Measurements from ENCODE around the gene RPL36. TPM values are rescaled to one million over a fixed set of nuclear protein-coding genes. Genes with fewer than 3 reads are reported as not detected.

RPL36 gene
- total and polyA plus RNA-seq, 2 of the 8 experiments (the other 6 are each of a cell fraction or from before 2014, with no cell fraction given), result 951 to 1,075 TPM

- ChIA-PET CTCF (ENCODE audit: partially characterized antibody) (interaction anchor here (0.9 to 5.4 kb wide), 5 partner anchors 10 to 41 kb away, joined by 3 to 23 read pairs (median 3); partner anchors contain the start of gene RPL36), POLR2A (ENCODE audit: partially characterized antibody) (interaction anchor here (0.6 to 22.4 kb wide), 6 partner anchors 10 to 192 kb away, joined by 3 to 620 read pairs (median 6); partner anchors contain the start of genes CATSPERD, LONP1, PRR22 and RPL36)
- Histone ChIP-seq H3K18ac (ENCODE audit: extremely low read depth, low read length) (no peak overlapping the region), H3K23me2 (ENCODE audit: low read depth, low read length) (no peaks in the 10 kb centered on the region), H3K4me1 (replicated peaks in 1 of 4; ENCODE audit: control insufficient read depth in 3 of 4, insufficient read depth in 4 of 4, low read length in 3 of 4) (no peaks in the 10 kb centered on the region), H3K14ac (ENCODE audit: insufficient read length) (no peak overlapping the region), H3K9ac (replicated peaks in 1 of 4; ENCODE audit: extremely low read depth in 1 of 4, low read depth in 3 of 4, low read length in 3 of 4) (no peak overlapping the region), H3K27me3 (replicated peaks in 1 of 4; ENCODE audit: control insufficient read depth in 3 of 4, extremely low read depth in 1 of 4, insufficient read depth in 3 of 4, low read length in 3 of 4) (no peaks in the 10 kb centered on the region), H4K5ac (ENCODE audit: insufficient read length, low read depth, low read length) (no peak overlapping the region), H4K91ac (replicated peaks; ENCODE audit: insufficient read length, low read length) (no peak overlapping the region), H3K4ac (replicated peaks; ENCODE audit: insufficient read length, low read depth, low read length) (no peak overlapping the region), H3K9me3 (ENCODE audit: insufficient read depth in 2 of 2, low read depth in 1 of 2, low read length in 1 of 2) (peaks cover 0 to 5% of the 10 kb centered on the region in 2 experiments; a peak in 1 of 4 replicates), H3K27ac (ENCODE audit: low read depth, low read length) (no peak overlapping the region), H3K56ac (replicated peaks; ENCODE audit: insufficient read length, low read depth, low read length) (no peak overlapping the region), H4K20me1 (replicated peaks in 1 of 2; ENCODE audit: control insufficient read depth in 1 of 2, insufficient read depth in 2 of 2, low read length in 2 of 2) (peaks cover 3 to 15% of the 10 kb centered on the region in 2 experiments), H3K79me1 (ENCODE audit: low read depth, low read length) (no peaks in the 10 kb centered on the region; the same call in 1 of the 2 replicates), H2AFZ (ENCODE audit: low read length) (no peak overlapping the region), H3K4me3 (ENCODE audit: extremely low read depth in 1 of 4, insufficient read depth in 2 of 4, low read depth in 3 of 4, low read length in 4 of 4) (no peak overlapping the region), H2BK120ac (replicated peaks; ENCODE audit: low read depth, low read length) (no peak overlapping the region), H2AK5ac (ENCODE audit: low read depth, low read length) (no peak overlapping the region), H3K79me2 (ENCODE audit: control insufficient read depth in 1 of 2, insufficient read depth in 2 of 2, low read length in 2 of 2) (no peaks in the 10 kb centered on the region), H2BK12ac (ENCODE audit: low read depth, low read length) (no peak overlapping the region), H3K4me2 (ENCODE audit: insufficient read depth in 1 of 2, low read depth in 2 of 2, low read length in 2 of 2) (no peak overlapping the region), H3K36me3 (ENCODE audit: control insufficient read depth in 2 of 4, insufficient read depth in 4 of 4, low read length in 3 of 4) (peaks cover 45 to 77% (median 70%) of the 10 kb centered on the region in 4 experiments), H2BK5ac (ENCODE audit: low read depth, low read length) (no peak overlapping the region; the same call in 1 of the 2 replicates), H3K23ac (ENCODE audit: insufficient read length) (no peak overlapping the region), H2BK15ac (ENCODE audit: low read length) (no peak overlapping the region), H2BK20ac (ENCODE audit: low read length) (no peak overlapping the region), H4K8ac (ENCODE audit: extremely low read depth, insufficient read depth, low read length) (no peak overlapping the region)
- FAIRE-seq (no peak), DNase-seq (ENCODE audit: low read depth in 1 of 2, low spot score in 2 of 2) (no peak)
- WGBS, 2 experiments (ENCODE audit: extremely low coverage in 1 of 2, insufficient coverage in 1 of 2, insufficient read length in 1 of 2, insufficient replicate concordance in 2 of 2, low coverage in 1 of 2, low lambda C conversion rate in 2 of 2, missing lambda C conversion rate in 1 of 2), result 95% methylated on average over 35 of the region's 35 CpGs; no CpG with 5 or more reads in 1 of the 2 experiments
- TF ChIP-seq TAF7 (optimal IDR thresholded peaks at IDR 0.05; ENCODE audit: borderline replicate concordance, low read depth, low read length) (no peak), KDM1A (IDR thresholded peaks at IDR 0.05; ENCODE audit: borderline replicate concordance, low read length) (no peak), GTF2F1 (IDR thresholded peaks at IDR 0.05; ENCODE audit: borderline replicate concordance, low read depth, low read length) (no peak), ASH2L (IDR thresholded peaks at IDR 0.05; ENCODE audit: low read length) (no peak)
Observed at GRCh38 chr19:5706876-5707573, 16.9 kb downstream of the RPL36 start.
